ENCODE data around the gene MTO1. TPM values are rescaled to one million over a fixed set of nuclear protein-coding genes. Genes with fewer than 3 reads are reported as not detected.
"Not testable (repeated sequence)": the region's sequence is repeated elsewhere in the genome, so short reads cannot be mapped to it uniquely, and the experiment has no call there.

MTO1 gene
- total RNA-seq, 2 donors from 2014 or later = 40.9 to 66.3 TPM

- no peak for ATAC-seq
- Mint-ChIP-seq H3K9me3 (no peaks in the 10 kb centered on the region), H3K27ac (peak overlapping the region in 1 of 2 donors; percentile 72), H3K36me3 (peaks cover 5 to 7% of the 10 kb centered on the region in 2 donors)
- DNase-seq (ENCODE audit: low spot score in 2 of 2) = no peak
Measured at GRCh38 chr6:73481969-73482368, 20.4 kb downstream of the MTO1 start.

GRCh38 chr6:73484438-73484837, 22.9 kb downstream of the MTO1 start:
- Mint-ChIP-seq H3K36me3 (peaks cover 8 to 23% of the 10 kb centered on the region in 2 donors), H3K9me3 (no peaks in the 10 kb centered on the region), H3K27ac (peak overlapping the region in 1 of 2 donors; percentile 63)
- ATAC-seq (no peak), DNase-seq (ENCODE audit: low spot score in 2 of 2) (no peak)

- Mint-ChIP-seq H3K36me3 (peaks cover 11 to 28% of the 10 kb centered on the region in 2 donors), H3K9me3 (no peaks in the 10 kb centered on the region), H3K27ac (no peak overlapping the region)
- ATAC-seq = no peak
- DNase-seq (ENCODE audit: low spot score in 2 of 2) = no peak
Measured at GRCh38 chr6:73487473-73487872, 25.9 kb downstream of the MTO1 start.

DNA sequence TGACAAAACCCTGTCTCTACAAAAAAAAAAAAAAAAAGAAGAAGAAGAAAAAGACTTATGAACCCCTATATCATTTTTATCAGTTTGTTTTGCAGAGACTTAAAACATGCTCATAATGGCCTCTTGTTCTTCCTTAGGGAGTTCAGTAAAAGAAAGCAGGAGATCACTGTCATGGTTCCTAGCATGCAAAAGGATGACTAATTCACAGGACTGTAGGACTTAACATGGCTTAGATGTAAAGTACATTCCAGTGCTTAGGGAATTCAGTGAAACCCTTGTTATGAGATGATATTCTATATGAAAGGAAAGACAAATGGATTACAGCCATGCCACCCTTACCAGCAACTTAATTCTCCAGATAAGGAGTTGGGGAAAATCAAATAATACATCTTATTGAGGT, 29.8 kb downstream of the MTO1 start:
- Mint-ChIP-seq H3K36me3 (peaks cover 11 to 28% of the 10 kb centered on the region in 2 donors), H3K9me3 (no peaks in the 10 kb centered on the region), H3K27ac (no peak overlapping the region)
- no peak for DNase-seq (ENCODE audit: low spot score in 2 of 2)
- no peak for ATAC-seq

GRCh38 chr6:73497915-73498314, 36.4 kb downstream of the MTO1 start:
- ATAC-seq (no peak), DNase-seq (ENCODE audit: low spot score in 2 of 2) (no peak)
- H3K9me3 Mint-ChIP-seq = no peaks in the 10 kb centered on the region
- no peak overlapping the region for H3K27ac Mint-ChIP-seq
- H3K36me3 Mint-ChIP-seq = no peaks in the 10 kb centered on the region

- H3K36me3 Mint-ChIP-seq = peaks cover 0 to 21% of the 10 kb centered on the region in 2 donors
- peak overlapping the region in 1 of 2 donors; percentile 50 for H3K27ac Mint-ChIP-seq
- DNase-seq (ENCODE audit: low spot score in 2 of 2) (no peak), ATAC-seq (no peak)
- no peaks in the 10 kb centered on the region for H3K9me3 Mint-ChIP-seq
Measured at GRCh38 chr6:73503027-73503772, 41.7 kb downstream of the MTO1 start.

GRCh38 chr6:73504160-73504559, 42.6 kb downstream of the MTO1 start:
- Mint-ChIP-seq H3K36me3 (peaks cover 0 to 21% of the 10 kb centered on the region in 2 donors), H3K9me3 (no peaks in the 10 kb centered on the region), H3K27ac (no peak overlapping the region)
- no peak for ATAC-seq
- no peak for DNase-seq (ENCODE audit: low spot score in 2 of 2)

GRCh38 chr6:73505142-73505541, 43.6 kb downstream of the MTO1 start:
- no peak for DNase-seq (ENCODE audit: low spot score in 2 of 2)
- Mint-ChIP-seq H3K9me3 (no peaks in the 10 kb centered on the region), H3K36me3 (peaks cover 0 to 21% of the 10 kb centered on the region in 2 donors), H3K27ac (no peak overlapping the region)
- no peak for ATAC-seq

- not testable (repeated sequence) for DNase-seq (ENCODE audit: low spot score in 2 of 2); H3K9me3 Mint-ChIP-seq
- peaks cover 0 to 21% of the 10 kb centered on the region in 2 donors for H3K36me3 Mint-ChIP-seq
Measured at GRCh38 chr6:73505705-73506104, 44.2 kb downstream of the MTO1 start.

DNA sequence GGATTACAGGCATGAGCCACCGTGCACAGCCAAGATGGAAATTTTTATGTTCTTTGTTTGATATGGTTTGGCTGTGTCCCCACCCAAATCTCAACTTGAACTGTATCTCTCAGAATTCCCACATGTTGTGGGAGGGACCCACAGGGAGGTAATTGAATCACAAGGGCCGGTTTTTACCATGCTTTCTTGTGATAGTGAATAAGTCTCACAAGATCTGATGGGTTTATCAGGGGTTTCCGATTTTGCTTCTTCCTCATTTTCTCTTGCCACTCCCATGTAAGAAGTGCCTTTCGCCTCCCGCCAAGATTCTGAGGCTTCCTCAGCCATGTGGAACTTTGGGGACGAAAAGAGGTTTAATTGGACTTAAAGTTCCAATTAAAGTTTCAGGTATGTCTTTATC, 44.7 kb downstream of the MTO1 start:
- Mint-ChIP-seq H3K9me3 (no peaks in the 10 kb centered on the region), H3K27ac (no peak overlapping the region)

More at GRCh38 chr6:73505705-73506104, 44.2 kb downstream of the MTO1 start:
- not testable (repeated sequence) for ATAC-seq, H3K27ac Mint-ChIP-seq

DNA sequence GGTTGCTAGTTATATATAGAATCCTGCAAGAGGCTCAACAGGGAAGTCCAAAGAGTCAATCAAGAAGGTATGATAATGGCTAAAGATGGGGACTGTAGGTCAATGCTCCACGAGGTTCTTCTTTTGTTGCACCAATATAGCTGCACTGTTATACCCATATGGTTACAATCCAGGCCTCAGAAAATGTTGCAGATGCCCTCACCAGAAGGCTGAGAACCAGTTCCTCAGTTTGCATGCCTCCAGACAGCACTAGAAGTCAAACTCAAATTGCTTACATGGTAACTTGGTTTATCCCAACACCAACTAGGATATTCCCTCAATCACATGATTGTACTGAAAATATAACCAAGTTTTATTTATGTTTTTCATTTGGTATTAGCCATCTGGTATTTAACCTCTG, 47.2 kb downstream of the MTO1 start:
- Mint-ChIP-seq H3K27ac (no peak overlapping the region), H3K36me3 (peaks cover 0 to 15% of the 10 kb centered on the region in 2 donors), H3K9me3 (no peaks in the 10 kb centered on the region)
- ATAC-seq = peak in 1 of 2 donors; percentile 12
- DNase-seq (ENCODE audit: low spot score in 2 of 2) = no peak

More for the DNA sequence above, 44.7 kb downstream of the MTO1 start:
- no peak for DNase-seq (ENCODE audit: low spot score in 2 of 2)
- H3K36me3 Mint-ChIP-seq = peaks cover 0 to 21% of the 10 kb centered on the region in 2 donors
- ATAC-seq = no peak

GRCh38 chr6:73509851-73510250, 48.3 kb downstream of the MTO1 start:
- ATAC-seq (peak in 1 of 2 donors; percentile 0), DNase-seq (ENCODE audit: low spot score in 2 of 2) (no peak)
- Mint-ChIP-seq H3K36me3 (peaks cover 0 to 4% of the 10 kb centered on the region in 2 donors), H3K27ac (peak overlapping the region in 1 of 2 donors; percentile 70), H3K9me3 (no peaks in the 10 kb centered on the region)

GRCh38 chr6:73511796-73512195, 50.3 kb downstream of the MTO1 start:
- ATAC-seq = peak in 1 of 2 donors; percentile 7
- DNase-seq (ENCODE audit: low spot score in 2 of 2) = no peak

DNA sequence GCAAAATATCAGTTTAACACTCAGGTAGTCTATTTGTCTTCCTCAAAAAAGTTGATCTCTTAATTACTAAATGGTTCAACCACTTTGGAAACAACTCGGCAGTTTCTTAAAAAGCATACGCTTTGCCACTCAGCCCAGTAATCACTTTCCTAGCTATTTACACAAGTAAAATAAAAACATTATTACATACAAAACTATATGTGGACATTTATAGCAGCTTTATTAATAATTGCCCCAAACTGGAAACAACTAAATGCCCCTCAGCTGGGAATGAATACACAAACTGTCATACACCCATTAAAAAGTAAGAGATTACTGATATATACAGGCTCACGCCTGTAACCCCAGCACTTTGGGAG, 51.9 kb downstream of the MTO1 start:
- peak overlapping the region; percentile 56 to 85 for H3K27ac Mint-ChIP-seq

More at GRCh38 chr6:73511796-73512195, 50.3 kb downstream of the MTO1 start:
- no peaks in the 10 kb centered on the region for H3K9me3 Mint-ChIP-seq
- peak overlapping the region; percentile 67 to 86 for H3K27ac Mint-ChIP-seq
- H3K36me3 Mint-ChIP-seq = peaks cover 6 to 7% of the 10 kb centered on the region in 2 donors

GRCh38 chr6:73514746-73515110, 53.2 kb downstream of the MTO1 start:
- DNase-seq (ENCODE audit: low spot score in 2 of 2) (no peak), ATAC-seq (peak; percentile 3 to 8)
- H3K9me3 Mint-ChIP-seq = no peaks in the 10 kb centered on the region
- peak overlapping the region; percentile 85 to 92 for H3K27ac Mint-ChIP-seq
- H3K36me3 Mint-ChIP-seq = peaks cover 31 to 33% of the 10 kb centered on the region in 2 donors

More for the DNA sequence above, 51.9 kb downstream of the MTO1 start:
- ATAC-seq (no peak), DNase-seq (ENCODE audit: low spot score in 2 of 2) (no peak)
- Mint-ChIP-seq H3K9me3 (no peaks in the 10 kb centered on the region), H3K36me3 (peaks cover 18 to 21% of the 10 kb centered on the region in 2 donors)

DNA sequence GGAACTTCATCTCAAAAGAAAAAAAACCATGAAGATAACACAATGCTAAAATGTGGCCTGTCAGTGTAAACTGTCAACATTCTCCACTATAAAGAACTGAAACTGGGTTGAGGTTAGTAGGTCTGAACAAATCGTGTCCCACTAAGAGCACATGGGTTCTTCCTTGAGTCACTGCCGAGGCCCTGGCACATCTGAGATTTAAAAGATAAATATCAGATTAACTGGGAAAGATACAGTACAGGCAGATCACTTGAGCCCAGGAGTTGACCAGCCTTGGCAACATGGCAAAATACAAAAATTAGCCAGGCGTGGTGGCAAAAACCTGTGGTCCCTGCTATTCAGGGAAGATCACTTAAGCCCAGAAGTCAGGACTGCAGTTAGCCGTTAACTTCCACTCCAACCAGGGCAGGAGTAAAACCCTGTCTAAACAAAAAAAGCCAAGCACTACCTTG, 53.7 kb downstream of the MTO1 start:
- peak overlapping the region; percentile 85 to 92 for H3K27ac Mint-ChIP-seq
- ATAC-seq = peak; percentile 3 to 31
- H3K36me3 Mint-ChIP-seq = peaks cover 36 to 38% of the 10 kb centered on the region in 2 donors
- DNase-seq (ENCODE audit: low spot score in 2 of 2) = no peak
- no peaks in the 10 kb centered on the region for H3K9me3 Mint-ChIP-seq

DNA sequence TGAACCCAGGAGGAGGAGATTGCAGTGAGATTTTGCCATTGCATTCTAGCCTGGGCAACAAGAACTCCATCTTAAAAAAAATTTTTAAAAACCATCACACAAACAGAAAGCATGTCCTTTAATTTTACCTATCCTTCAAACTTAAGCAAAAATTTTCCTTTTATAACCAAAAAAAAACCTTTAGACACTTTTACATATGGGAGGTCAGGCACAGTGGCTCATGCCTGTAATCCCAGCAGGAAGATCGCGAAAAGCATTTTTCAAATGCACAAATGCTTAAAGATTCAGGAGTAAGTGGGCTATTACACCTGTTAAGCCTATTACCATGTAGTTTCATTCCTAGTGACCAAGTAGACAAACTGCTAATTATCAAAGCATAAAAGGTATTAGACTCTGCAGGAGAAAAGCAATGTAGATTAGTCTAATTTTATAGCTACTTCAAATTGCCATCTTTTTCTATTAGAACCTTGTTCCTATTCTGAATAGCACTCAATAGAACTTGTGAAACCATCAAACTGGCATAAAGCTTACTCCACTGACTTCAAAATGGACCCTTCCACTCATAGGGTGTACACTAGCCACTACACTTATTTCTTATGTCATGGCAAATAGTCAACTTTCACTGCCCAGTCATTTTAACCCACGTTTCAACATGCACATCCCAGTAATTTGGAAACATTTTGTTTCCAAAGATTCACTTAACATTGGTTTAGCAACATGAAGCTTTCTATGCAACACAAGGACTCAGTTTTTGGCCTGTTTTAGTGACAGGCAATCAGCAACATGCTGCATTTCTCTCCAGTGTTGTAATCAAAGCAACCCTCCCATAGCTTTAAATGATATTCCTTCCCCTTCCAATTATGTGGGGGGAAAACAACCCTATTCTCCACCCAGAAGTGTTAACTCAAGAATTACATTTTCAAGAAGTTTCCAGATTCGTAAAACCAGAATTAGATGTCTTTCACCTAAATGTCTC, 55.3 kb downstream of the MTO1 start:
- Mint-ChIP-seq H3K27ac (peak overlapping the region; percentile 85 to 92), H3K36me3 (peaks cover 48% of the 10 kb centered on the region in 2 donors), H3K9me3 (no peaks in the 10 kb centered on the region)
- DNase-seq (ENCODE audit: low spot score in 2 of 2) (no peak), ATAC-seq (no peak)

Measured in activated naive CD4-positive, alpha-beta T cell treated with anti-CD3 and anti-CD28 coated beads, Interleukin-2, amount 50 U/mL, for 72 hours (primary cell).